Measurements from ENCODE around the gene CDCA7L.

GRCh38 chr7:21884496-21884895, 61.2 kb downstream of the CDCA7L start:
- TF ChIP-seq POLR2A (IDR thresholded peaks at IDR 0.05) (no peak), CTCF (IDR thresholded peaks at IDR 0.05) (no peak), POLR2AphosphoS5 (IDR thresholded peaks at IDR 0.05) (no peak), EP300 (IDR thresholded peaks at IDR 0.05) (no peak)
